ENCODE data around the gene SLC22A23.

Gene SLC22A23

DNA sequence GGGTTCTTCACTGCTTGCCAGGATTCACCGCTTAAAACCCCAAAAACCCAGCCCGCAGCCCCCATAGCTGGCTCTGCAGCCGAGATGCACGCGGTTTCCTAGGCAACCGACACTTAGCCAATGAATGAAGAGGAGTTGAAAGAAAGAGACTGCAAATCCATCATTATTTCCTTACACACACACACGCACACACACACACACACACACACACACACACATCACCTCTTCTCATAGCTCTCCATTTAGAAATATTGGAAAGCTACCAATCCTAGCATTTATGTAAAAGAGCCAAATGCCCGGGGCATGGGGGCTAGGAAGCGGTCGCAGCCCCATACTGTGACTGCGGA, 226.0 kb downstream of the SLC22A23 start:
- no peak for TF ChIP-seq ZFX (IDR thresholded peaks at IDR 0.05; ENCODE audit: borderline replicate concordance)
- TF ChIP-seq, protein P1, sequence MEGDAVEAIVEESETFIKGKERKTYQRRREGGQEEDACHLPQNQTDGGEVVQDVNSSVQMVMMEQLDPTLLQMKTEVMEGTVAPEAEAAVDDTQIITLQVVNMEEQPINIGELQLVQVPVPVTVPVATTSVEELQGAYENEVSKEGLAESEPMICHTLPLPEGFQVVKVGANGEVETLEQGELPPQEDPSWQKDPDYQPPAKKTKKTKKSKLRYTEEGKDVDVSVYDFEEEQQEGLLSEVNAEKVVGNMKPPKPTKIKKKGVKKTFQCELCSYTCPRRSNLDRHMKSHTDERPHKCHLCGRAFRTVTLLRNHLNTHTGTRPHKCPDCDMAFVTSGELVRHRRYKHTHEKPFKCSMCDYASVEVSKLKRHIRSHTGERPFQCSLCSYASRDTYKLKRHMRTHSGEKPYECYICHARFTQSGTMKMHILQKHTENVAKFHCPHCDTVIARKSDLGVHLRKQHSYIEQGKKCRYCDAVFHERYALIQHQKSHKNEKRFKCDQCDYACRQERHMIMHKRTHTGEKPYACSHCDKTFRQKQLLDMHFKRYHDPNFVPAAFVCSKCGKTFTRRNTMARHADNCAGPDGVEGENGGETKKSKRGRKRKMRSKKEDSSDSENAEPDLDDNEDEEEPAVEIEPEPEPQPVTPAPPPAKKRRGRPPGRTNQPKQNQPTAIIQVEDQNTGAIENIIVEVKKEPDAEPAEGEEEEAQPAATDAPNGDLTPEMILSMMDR (IDR thresholded peaks at IDR 0.05) = no peak
- peak overlapping the region; percentile 46; the same call in 1 of the 2 replicates for H3K27ac ChIP-seq

DNA sequence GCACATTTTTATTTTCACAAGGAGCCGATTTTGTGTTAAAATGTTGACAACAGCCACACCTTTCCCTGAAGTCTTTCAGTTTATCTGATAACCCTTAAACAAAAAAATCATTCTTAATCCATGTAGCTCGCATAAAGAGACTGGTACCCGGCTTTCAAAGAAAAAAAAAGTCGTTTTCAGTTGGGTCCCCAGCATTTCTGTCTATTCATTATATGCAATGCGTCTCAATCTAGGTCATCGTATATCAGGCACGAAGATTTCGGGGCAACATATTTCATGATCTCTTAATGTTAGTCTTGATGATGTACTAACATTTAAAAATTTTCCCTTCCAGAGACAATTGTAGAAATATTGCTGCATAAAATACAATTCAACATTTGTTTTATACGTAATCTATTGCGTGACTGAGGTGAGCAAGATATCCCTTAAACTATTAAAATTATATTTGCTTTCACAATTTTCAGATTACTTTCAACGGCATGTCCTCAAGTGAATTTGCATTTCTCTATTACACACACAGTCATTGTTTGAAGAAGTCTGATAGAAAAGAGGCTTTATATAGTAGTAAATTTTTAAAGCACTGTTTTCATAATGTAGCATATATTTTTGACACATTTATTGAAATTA, 226.5 kb downstream of the SLC22A23 start:
- H3K27ac ChIP-seq = no peak overlapping the region
- TF ChIP-seq ZFX (IDR thresholded peaks at IDR 0.05; ENCODE audit: borderline replicate concordance) = no peak
- TF ChIP-seq, protein P1 (IDR thresholded peaks at IDR 0.05) = no peak

DNA sequence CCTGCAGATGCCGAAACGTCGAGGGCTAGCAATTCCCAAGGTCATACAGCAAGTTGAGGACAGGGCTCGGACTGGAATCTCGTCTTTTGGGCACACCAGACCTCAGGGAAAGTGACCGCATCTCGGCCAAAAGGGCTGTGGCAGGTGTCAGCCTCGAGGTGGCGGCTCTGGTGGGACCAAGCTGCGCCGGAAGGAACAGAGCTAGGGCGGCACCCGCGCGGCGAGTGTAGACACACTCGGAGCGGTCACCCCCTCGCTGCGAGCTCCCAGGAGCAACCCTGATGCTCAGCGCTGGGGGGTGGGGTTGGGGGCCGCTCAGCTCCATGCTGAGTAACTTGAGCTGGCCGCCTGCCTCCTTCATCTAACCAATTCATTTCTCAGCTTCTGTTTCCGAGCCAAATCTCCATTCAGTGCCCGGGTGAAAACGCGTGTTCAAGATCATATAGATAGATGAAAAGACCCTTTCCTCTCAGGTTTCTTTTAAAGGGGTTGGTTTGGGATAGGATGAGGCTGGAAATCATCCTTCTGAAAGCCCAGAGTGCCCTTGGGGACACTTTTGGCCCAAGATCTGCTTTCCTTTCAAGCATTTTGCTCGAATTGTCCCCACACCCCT, 227.2 kb downstream of the SLC22A23 start:
- TF ChIP-seq ZFX (IDR thresholded peaks at IDR 0.05; ENCODE audit: borderline replicate concordance) = no peak
- TF ChIP-seq, protein P1 (IDR thresholded peaks at IDR 0.05) = peak; percentile 22; the same call in 1 of the 2 replicates

DNA sequence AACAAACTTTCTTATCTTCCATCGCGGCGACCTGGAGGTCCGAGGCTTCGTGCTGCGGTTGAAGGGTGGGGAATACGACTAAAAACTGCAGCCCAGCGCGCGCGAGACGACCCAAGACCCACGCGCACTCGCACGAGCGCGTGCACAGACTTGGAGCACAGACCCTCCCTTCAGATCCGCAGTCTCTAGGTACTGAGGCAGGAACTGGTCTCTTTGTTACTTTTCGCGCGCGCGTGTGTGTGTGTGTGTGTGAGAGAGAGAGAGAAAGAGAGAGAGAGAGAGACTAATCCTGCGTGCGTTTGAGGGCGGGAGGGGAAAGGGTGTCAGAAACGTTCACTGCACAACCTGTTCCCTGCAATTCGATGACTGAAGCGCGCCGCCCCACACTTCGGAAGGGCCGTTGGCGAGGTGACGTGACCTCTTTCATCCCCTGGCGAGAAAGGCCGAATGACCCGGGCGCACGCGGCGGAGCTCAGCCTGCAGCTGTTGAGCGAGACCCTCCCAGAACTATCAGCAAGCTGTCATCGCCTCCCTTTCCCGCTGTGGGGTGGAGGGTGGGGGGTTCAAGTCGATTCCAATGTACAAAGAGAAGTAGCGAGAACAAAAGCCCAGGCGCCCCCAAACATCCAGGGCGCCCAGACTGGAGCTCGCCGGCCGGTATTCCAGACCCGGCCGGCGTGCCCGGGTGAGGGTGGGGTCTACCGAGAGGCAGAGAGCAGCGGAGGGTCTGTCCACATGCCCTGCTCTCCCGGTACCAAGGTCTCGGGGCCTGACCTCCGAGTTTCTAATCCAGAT, 227.9 kb downstream of the SLC22A23 start:
- H3K27ac ChIP-seq = no peak overlapping the region
- no peak for TF ChIP-seq ZFX (IDR thresholded peaks at IDR 0.05; ENCODE audit: borderline replicate concordance)

More for the DNA sequence above, 227.2 kb downstream of the SLC22A23 start:
- H3K27ac ChIP-seq = no peak overlapping the region

DNA sequence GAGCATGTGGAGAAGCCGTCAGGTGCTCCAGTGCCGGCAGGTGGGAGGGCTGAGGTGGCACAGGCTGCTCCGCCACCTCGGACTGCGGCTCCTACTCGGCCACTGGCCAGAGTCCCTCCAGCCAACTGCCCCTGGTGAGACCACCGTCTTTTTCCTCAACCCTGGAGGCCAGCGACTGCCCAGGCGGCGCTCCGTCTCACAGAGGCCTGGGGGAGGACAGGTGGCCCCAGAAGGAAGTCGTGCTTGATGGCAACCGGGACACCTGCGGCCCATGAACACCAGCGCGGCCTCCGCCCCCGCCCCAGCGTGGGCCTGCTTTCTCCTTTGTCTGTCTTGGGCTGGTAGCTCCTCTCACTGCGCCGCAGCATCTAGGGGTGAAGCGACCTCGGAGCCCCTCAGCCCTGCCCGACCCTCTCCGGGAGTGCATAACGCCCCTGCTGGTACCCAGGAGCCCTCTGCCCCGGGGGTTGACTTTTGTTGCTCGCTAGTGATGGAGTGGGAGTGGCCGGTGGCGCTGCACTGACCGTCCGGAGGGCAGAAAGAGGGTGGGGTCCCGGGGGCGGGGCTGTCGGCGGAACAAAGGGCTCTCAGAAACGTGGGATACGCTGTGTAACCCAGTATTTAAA, 228.7 kb downstream of the SLC22A23 start:
- peak overlapping the region; percentile 29; the same call in 1 of the 2 replicates for H3K27ac ChIP-seq

DNA sequence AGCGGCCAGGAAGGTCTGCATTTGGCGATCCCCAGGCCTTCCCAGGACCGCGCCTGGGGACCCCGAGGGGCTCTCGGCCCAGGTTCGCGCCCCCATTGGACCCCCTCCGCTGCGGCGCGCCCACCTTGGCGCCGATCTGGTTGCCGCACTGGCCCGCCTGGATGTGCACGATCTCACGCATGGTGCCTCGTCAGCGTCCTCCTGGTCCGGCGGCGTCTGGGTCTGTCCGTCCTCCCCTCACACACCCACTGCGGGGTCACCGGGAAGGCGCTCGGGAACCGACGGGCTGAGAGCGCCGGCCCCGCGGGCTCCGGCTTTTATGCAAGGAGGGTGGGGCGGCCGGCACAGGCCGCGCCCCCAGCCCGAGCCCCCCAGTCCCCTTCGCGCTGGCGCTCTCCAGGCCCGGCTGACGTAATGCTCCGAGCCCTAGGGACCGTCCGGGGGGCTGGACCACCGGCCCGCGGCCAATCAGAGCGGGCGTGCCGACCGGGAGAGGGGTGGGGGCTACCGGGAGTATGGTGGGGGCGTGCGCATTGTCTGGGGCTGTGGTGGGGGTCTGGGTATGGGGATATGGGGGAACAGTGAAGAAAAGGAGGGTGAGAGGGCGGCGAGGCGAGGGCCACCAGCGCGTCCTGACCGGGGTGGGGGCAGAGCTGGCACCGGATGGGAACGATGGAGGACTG, 229.3 kb downstream of the SLC22A23 start, which contains the start of gene TUBB2B:
TUBB2B (minus strand) TSS at position 291 of the 683 bp plus-strand sequence; CDS start at position 181, 110 bp downstream.
- H3K27ac ChIP-seq = peak within 1 kb of the TSS; percentile 29; the same call in 1 of the 2 replicates
- TF ChIP-seq ZFX (IDR thresholded peaks at IDR 0.05; ENCODE audit: borderline replicate concordance) = no peak
- TF ChIP-seq, protein P1 (IDR thresholded peaks at IDR 0.05) = no peak

More for the DNA sequence above, 228.7 kb downstream of the SLC22A23 start:
- no peak for TF ChIP-seq ZFX (IDR thresholded peaks at IDR 0.05; ENCODE audit: borderline replicate concordance)
- TF ChIP-seq, protein P1 (IDR thresholded peaks at IDR 0.05) = no peak

Data from 22Rv1 (cell line).